ENCODE data around the gene ESRP2.

The ESRP2 gene

DNA sequence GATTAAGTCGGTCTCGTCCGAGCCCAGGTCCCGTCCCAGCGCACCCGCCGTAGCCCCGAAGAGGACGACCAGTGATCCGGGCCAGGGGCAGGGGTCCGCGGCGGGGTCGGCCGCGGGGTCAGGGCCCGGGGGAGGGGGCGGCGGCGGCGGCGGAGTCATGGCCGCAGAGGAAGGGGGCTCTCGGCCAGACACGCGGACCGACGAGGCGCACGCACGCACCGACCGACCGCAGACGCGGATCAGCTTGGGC, at the start of gene ESRP2:
Gene ESRP2 (minus strand): TSS at position 241 of the 250 bp plus-strand sequence. CDS start 82 bp downstream, at position 159.
- no peak for DNase-seq

DNA sequence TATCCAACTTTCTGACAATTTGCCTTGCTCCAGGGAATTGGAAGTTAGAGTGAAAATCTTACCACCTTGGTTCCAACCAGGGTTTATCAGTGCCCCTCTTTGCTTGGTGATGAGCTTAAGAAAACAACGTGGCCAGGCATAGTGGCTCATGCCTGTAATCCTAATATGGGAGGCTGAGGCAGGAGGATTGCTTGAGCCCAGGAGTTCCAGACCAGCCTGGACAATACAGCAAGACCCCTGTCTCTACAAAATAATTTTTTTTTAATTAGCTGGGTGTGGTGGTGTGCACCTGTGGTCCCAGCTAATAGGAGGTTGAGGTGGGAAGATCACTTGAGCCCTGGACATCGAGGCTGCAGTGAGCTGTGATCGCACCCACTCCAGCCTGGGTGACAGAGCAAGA, 49.8 kb upstream of the ESRP2 start:
- no peak for DNase-seq

DNA sequence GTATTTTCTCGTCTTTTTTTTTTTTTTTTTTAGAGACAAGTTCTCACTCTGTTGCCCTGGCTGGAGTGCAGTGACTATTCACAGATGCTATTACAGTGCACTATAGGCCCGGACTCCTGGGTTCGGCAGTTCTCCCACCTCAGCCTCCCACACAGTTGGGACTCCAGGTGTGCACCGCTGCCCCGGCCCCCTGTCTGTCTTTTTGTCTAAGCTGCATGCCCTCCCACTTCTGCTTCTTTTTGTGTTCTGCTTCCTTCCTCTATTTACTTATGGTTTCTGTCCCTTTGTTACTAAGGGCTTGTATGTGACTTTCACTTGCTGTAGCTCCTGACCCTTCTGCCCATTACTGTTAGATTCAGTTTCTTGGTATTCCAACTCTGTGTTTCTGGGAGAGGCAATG, 48.9 kb upstream of the ESRP2 start:
- no peak for DNase-seq

DNA sequence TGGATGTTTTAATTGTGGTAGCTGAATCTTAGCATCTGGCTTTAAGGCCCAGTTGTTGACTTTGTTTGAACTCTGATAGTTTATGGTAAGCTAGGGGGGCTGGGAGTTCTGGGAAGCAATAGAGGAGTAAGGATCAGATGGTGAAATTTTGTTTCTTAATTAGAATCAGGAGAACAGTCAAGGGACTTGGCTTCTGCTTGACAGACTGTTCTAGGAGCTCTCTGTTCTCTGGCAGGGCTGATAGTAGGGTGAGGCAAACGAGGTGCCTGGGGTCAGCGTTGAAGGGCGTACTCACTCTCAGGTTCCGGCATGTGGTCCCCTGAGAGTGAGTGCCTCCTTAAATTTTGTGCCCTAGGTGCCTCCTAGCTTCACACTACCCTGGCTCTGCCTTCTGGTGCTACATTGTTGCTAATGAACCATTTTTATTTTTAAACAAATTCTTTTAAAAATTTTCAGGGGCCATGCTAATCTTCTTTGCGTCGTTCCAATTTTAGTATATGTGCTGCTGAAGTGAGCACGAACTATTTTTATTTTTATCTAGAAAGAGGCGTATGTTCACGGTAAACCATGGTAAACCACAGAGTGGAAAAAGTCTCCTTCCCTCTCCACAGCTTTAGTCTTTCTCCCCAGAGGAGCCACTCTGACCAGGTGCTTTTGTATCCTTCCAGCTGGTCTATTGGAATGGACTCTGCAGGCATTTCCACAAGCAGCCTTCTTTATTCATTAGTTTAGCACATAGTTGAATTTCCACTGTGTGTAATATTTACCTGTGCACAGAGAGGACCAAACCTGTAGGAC, 48.1 kb upstream of the ESRP2 start:
- DNase-seq, result no peak

DNA sequence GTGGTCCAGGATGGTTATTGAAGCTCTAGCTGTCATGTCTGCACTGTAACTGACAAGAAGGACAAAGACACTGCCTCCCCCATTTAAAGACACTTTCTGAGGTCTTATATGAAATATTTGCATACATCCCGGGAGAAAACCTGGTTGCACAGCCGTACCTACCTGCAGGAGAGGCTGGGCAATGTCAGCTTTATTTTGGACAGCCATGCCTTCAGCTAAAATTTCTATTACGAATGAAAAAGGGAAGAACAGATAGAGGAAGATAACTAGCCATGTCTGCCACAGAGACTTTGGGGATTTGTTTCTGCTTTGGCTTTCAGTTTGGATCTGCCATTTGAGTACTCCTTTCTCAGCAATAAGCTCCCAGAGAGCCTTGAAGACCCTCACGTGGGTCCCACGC, 47.4 kb upstream of the ESRP2 start:
- DNase-seq, result no peak

DNA sequence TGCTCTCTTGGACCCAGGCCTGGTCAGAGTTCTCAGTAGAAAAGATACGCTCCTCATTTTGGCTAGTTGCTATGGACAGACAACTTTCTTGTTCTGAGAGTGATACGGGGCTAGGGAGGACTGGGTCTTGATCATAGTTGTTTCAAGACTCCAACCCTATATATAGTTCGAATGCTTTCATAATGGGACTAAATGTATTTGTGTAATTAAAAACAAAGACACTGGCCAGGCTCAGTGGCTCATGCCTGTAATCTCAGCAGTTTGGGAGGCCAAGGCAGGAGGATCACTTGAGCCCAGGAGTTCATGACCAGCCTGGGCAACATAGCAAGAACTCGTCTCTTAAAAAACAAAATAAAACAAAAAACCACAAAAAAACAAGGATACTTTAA, 46.1 kb upstream of the ESRP2 start:
- no peak for DNase-seq

DNA sequence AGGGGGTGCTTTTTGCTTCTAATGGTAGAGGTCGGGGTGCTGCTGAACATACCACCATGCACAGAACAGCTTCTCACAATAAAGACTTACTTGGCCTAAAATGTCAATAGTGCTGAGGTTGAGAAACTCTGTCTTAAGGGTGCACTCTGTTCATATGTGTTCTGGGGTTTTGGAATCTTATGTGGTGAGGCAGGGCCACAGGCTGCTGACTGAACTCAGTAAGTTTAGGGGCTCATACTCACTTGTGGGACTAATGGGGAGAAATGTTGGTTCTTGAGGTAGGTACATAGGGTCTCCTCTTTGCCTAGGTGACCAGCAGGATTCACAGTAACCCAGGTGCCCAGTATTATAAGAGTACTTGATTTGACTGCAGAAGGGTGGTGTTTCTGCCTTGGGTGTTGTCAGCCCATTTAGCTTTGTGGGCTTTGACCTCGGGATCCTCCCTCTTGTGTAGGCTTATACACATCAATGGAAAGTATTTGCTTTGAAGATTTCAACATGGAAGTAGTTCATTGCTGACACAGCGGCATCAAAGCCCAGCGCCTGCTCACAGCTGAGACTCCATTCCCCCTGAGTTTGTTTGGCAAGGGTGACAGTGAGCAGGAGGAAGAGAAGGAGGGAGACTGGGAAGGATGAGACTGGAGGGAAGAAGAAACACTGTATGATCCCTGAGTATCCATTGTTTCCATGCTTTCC, 45.6 kb upstream of the ESRP2 start:
- DNase-seq, result no peak

DNA sequence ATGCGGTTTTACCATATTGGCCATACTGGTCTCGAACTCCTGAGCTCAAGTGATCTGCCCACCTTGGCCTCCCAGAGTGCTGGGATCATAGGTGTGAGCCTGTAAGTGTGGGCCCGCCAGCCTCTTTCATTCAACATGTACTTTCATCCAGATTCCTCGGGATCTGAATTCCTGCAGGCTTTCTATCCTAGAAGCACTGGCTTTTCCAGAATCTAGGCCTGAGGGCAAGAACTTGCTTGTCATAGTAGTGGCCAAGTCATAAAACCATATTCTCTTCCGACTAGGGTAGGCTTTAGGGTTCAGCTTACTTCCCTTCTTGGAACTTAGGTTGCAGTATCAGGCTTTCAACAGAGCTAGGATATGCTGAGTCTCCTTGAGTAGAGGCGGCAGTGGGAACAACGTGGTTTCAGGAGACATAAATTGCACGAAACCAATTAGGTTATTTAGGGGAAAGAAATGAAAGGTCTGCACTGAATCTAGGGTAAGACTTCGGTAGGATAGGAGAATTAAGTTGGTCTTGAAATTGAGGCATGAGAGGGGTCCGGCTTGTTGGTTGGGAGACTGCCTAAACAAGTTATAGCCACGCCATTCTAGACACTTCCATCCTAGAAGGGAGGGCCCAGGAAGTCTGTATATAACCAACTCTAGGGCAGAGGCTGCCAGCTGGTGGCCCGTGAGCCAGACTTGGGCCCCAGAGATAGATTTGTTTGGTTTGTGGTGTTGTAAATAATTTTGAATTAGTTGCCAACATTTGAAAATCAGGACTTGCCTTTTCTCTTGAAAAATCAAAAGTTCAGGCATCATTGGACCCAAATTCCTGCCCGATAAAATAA, 44.0 kb upstream of the ESRP2 start:
- no peak for DNase-seq

DNA sequence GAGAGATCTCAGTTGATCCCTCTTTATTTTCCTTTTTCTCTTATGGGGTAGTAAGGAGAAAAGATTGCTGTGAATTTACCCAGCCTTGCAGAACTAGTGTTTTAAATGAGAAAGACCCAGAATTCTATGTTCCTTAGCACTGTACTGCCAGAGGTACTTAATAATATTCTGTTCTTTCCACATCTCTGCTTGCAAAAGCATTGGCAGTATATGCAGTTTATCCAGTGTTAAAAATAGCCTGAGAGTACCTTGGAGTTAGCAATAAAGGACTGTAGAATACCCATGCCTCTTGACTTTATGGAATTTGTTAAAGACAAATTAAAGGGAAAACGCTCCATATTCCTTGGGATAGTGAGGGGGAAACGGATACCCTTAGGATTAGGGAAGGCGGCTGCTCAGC, 40.3 kb upstream of the ESRP2 start:
- DNase-seq, result no peak

DNA sequence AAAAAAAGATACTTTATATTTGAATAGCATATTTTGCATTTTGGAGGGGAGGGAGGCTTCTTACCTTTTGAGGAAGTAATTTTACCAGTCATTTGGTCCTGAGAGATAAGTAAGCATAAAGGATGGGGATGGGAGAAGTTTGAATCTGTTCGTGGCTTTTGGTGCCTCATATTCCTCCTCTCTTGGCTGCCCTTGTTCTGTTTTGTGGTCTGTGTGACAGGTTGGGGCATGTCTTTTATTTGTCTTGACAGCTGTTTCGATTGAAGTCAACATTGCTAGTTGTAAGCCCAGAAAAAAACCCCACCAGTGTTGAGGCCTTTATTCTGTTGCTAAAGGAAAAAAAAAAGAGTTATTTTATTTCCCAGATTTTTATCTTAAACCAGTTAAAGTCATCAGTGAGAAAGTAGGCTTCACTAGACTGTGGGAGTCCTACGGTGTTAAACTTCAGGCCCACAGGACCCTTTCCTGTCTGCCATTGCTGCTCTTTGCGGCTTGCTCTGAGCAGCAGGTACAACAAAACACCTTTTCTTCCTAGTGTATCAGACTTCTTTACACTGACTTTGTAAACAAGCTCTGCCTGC, 39.8 kb upstream of the ESRP2 start:
- DNase-seq, result peak; percentile 28

DNA sequence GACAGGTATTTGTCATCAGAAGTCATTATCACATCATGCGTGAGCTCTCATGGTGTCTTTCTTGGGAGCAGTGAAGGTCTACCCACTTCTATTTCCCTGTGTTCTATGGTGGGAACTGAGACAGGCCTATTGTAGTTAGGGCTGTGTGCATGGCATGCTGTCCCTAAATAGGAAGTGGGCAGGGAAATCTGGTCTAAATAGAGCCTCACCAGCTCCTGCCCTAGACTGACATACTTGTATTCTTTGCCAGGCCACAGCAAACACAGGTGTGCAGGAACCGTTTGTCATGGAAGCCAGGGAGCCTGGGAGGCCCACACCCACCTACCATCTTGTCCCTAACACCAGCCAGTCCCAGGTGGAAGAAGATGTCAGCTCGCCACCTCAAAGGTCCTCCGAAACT, 38.5 kb upstream of the ESRP2 start:
- no peak for DNase-seq

DNA sequence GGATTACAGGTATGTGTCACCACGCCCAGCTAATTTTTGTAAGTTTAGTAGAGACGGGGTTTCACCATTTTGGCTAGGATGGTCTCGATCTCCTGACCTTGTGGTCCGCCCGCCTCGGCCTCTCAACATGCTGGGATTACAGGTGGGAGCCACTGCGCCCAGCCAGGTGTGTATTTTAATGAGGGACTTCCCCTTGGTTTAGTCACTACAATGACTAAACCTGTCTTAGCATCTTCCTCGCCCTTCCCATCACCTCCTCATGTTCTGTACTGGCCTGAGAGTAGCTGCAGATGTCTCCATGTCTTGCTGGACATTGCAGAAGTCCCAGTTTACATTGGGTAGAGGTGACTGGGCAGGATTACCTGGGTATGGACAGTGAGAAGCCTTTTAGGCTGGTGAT, 38.0 kb upstream of the ESRP2 start:
- no peak for DNase-seq

DNA sequence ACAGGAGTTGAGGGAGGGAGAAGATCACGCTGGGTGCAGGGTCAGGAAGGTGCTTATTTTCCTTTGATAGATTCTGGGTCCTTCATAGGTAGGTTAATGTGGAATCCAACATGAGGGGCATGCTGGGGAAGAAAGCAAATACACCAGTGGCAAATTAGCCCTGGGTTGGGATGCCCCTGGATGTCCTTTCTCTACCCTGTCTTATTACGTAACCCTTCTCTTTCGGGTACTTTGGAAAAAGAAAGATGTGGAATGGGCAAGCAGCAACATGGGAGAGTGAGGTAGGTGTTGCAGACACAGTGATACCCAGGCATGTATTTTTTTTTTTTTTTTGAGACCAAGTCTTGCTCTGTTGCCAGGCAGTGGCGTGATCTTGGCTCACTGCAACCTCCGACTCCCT, 37.5 kb upstream of the ESRP2 start:
- DNase-seq, result no peak

DNA sequence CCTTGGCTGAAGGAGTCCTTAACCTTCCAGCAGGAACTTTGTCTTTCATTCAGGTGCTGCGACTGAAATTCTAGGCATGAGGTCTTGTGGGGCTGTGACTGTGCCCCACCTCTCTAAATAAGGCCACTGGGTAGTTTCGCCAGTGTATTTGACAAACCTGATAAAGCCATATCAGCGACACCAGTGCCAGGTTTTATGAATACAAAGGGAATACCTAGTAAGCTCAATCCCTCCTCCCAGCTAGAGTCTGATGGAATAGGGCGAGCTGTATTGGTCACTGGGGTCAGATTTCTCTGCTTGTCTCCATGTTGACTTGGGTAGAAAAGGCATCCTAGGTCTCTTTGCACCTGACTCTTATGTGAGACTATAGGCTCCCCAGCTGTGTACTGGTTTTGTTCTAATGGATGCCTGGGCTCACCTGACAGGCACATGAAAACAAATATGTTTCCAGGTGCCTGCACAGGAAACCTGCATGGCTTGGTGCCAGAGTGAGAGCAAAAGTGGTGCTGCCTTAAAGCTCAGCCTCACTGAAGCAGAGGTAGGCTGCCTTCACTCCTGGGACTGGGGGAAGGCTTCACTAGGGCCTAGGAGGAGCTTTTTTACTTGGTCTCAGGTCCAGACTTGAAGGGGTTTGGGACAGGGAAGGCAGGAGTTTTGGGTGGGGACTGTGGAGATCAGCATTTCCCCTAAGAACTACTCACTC, 36.7 kb upstream of the ESRP2 start:
- no peak for DNase-seq

DNA sequence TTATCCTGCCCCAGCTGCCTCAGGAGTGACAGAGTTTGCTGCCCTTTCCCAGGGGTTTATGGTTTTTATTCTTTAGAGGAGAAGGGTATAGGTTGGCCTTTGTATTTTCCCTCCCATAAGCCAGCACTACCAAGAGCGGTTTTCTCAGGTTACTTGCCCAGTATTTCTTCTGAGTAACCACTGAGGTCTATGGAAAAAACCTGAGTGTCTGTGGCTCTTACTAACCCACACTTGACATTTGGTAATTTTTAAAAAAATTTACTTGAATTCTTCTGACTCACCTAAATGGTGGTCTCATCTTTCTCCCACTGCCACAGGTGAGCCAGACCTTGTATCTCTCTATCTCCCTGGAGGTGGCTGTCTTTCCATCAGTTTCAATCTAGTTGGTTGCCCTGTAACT, 34.4 kb upstream of the ESRP2 start:
- no peak for DNase-seq

DNA sequence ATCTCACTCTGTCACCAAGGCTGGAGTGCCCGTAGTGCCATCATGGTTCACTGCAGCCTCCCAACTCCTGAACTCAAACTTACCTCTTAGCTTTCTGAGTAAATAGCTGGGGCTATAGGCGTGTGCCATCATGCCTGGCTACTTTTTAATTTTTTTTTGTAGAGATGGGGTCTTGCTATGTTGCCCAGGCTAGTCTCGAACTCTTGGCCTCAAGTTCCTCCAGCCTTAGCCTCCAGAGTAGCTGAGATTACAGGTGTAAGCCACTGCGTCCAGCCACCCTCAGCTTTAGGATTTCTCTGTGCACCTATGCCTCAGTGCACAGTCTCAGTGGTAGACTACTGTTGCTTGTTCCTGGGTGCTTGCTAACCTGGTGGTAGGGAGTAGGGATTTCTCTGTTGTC, 33.9 kb upstream of the ESRP2 start:
- no peak for DNase-seq

DNA sequence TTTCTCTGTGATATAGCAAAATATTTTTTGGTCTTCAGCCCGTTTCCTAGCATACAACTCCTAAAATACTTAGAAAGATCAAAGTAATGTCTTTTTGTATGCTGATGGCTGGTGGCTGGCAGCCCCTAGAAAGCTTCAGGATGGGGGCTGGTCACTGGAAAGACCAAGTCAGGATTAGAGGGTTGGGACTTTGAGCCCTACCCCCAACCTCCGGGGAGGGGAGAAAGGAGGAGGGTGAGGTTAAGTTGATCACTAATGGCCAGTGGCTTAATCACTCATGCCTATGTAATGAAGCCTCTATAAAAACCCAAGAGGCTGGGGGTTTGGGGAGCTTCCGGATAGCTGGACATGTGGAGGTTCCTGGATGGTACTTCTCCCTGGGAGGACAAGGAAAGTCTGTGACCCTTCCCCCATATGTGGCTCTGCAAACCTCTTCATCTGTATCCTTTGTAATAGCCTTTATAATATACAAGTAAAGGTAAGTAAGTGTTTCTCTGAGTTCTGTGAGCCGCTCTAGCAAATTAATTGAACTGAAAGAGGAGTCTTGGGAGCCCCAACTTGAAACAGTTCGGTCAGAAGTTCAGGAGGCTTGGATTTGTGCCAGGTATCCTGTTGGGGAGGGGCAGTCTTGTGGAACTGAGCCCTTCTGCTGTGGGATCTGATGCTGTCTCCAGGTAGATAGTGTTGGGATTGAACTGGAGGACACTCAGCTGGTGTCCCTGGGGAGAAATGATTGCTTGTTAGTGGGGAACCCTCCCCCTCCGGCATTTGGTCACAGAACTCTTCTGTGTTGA, 31.9 kb upstream of the ESRP2 start:
- peak; percentile 61 for DNase-seq

DNA sequence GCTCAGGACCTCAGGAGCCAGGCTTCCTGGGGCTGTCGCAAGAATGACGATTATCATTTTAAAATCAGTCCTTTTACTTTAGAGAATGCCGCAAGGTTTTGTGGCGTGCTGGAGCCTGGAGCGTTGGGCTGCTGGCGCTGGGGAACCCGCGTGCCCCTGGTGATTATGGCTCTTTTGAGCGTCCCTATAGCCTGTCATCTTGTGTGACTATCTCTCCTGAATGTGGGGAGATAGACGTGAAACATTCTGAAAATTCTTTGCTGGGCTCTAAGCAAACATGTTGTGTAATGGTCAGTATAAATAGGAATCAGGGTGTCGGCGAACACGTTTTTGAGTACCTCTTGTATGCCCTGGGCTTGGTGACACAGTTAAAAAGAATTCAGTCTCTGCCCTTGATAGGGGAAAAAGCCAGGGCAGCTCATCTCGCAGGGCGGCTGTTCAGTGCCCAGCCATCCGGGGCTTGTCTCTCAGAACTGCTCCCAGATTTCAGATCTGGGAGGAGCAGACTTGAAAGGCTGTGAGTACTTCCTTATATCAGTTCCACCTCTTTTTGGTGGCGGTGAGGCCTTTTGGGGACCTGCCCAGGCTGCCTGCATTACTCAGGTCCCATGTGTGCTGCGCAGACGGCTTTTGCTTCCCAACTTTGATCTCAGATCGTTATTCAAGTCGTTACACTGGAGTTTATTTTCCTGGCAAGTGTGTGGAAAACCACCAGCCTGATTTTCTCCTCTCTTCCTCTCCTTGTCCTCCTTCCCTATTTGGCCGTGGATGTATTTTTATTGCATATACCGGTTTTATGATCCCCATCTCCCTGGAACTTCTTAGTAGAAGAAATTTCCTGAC, 29.4 kb upstream of the ESRP2 start:
- DNase-seq, result peak; percentile 80

DNA sequence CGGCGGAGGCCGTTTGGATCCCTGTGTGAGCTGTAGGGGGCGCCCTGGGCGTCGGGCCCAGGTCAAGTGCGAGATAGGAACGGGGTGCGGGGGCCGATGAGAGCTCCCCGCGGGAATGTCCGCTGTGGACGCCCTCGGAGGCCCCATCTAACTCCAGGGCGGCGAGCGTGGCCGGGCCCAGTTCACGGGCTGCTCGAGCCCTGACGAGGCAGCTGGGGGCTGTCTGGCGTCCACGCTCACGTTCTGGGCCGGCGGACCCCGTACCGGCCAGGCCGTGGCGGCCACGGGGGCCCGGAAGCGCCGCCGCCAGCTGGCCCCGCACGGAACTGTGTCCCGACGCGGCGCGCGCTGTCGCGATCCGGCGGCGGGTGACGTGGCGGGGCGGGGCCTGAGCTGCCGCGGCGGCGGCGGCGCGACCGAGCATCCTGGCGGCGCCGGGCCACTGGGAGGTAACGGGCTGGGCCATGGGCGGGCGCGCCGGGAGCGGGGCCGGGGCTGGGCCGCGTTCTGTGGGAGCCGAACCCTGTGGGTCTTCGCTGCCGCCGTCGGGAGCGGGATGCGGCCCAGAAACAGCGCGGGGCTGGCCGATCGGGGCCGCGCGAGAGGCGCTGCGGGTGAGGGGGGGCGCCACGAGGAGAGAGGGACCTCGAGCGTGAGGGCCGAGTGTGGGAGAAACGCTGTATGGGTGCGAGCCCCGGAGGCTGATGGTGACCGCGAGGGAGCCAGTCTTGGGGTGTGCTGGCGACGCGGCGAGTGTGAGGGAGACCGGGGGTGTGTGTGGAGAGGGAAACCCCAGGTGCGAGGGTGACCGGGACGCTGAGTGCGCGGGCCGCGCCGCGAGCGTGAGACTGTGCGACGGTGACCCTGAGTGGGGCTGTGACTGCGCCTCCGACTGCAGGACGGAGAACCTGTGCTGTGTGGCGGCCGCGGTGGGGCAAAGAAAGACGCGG, 28.5 kb upstream of the ESRP2 start, which contains the start of gene SLC7A6:
Gene SLC7A6 (plus strand): TSS at position 399 of the 950 bp plus-strand sequence. CDS start 10,201 bp downstream, outside the sequence.
- peak; percentile 88 for DNase-seq
